Measurements from ENCODE around the gene RECQL5.

RECQL5 gene

GRCh38 chr17:75635610-75636202, 31.2 kb downstream of the RECQL5 start:
- DNase-seq (ENCODE audit: extremely low read depth, low read depth) = no peak
- H3K4me3 ChIP-seq (replicated peaks; ENCODE audit: low read depth, low read length) = no peak overlapping the region
- TF ChIP-seq, protein P1, sequence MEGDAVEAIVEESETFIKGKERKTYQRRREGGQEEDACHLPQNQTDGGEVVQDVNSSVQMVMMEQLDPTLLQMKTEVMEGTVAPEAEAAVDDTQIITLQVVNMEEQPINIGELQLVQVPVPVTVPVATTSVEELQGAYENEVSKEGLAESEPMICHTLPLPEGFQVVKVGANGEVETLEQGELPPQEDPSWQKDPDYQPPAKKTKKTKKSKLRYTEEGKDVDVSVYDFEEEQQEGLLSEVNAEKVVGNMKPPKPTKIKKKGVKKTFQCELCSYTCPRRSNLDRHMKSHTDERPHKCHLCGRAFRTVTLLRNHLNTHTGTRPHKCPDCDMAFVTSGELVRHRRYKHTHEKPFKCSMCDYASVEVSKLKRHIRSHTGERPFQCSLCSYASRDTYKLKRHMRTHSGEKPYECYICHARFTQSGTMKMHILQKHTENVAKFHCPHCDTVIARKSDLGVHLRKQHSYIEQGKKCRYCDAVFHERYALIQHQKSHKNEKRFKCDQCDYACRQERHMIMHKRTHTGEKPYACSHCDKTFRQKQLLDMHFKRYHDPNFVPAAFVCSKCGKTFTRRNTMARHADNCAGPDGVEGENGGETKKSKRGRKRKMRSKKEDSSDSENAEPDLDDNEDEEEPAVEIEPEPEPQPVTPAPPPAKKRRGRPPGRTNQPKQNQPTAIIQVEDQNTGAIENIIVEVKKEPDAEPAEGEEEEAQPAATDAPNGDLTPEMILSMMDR (IDR thresholded peaks at IDR 0.05; ENCODE audit: low read depth, low read length, missing control alignments) = no peak

DNA sequence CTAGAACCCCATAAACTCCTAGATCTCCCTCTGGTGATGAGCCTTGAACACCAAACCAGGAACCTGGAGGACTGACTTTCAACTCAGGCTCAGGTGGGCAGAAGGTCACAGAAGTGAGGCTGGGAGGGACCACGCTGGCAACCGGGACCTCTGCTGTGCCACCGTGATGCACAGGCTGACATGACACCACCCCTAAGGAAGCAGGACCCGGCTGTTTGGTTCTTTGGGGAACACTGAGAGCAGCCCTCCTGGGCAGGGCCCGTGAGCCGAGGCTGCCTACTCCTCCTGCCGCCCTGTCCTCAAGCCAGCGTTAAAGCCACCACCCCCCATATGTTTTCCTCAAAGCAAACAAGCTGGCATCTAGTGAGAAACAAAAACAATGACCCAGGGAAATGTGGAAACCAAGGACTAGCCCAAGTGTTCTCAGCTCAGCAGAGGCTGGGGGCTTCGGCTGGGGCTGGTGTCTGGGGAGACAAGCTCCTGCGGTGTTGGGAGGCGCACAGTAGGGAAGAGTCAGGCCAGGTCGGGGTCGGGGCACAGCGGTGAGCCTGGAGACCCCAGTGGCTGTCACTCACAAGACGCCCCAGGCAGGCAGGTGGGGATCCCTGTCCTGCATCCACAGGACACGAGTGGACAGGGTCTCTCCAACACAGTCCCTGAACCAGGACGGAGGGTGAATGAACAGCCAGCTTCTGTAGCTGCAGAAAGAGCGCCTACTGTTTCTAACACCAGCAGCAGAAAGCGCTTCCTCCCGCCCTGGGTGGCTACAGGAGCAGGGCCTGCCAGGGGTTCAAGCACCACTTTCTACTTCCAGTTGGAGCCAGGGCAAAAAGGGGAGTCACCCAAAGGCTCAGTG, 32.0 kb downstream of the RECQL5 start:
- no peak for DNase-seq (ENCODE audit: extremely low read depth, low read depth)
- TF ChIP-seq, protein P1 (IDR thresholded peaks at IDR 0.05; ENCODE audit: low read depth, low read length, missing control alignments) = no peak
- H3K4me3 ChIP-seq (replicated peaks; ENCODE audit: low read depth, low read length) = no peak overlapping the region

GRCh38 chr17:75634376-75634740, 32.6 kb downstream of the RECQL5 start:
- TF ChIP-seq, protein P1 (IDR thresholded peaks at IDR 0.05; ENCODE audit: low read depth, low read length, missing control alignments) = no peak
- DNase-seq (ENCODE audit: extremely low read depth, low read depth) = no peak
- H3K4me3 ChIP-seq (replicated peaks; ENCODE audit: low read depth, low read length) = no peak overlapping the region

GRCh38 chr17:75633486-75634375, 33.2 kb downstream of the RECQL5 start:
- TF ChIP-seq, protein P1 (IDR thresholded peaks at IDR 0.05; ENCODE audit: low read depth, low read length, missing control alignments) = peak; percentile 78
- peak; percentile 82 for DNase-seq (ENCODE audit: extremely low read depth, low read depth)
- H3K4me3 ChIP-seq (replicated peaks; ENCODE audit: low read depth, low read length) = no peak overlapping the region

GRCh38 chr17:75632863-75633485, 34.0 kb downstream of the RECQL5 start, which contains the start of gene SMIM5:
SMIM5 (plus strand) TSS chr17:75633434; CDS start chr17:75640202, 6,768 bp downstream.
- TF ChIP-seq, protein P1 (IDR thresholded peaks at IDR 0.05; ENCODE audit: low read depth, low read length, missing control alignments) = peak; percentile 96
- no peak within 1 kb of the TSS for H3K4me3 ChIP-seq (replicated peaks; ENCODE audit: low read depth, low read length)
- peak; percentile 56 for DNase-seq (ENCODE audit: extremely low read depth, low read depth)

GRCh38 chr17:75632428-75632827, 34.5 kb downstream of the RECQL5 start:
- TF ChIP-seq, protein P1 (IDR thresholded peaks at IDR 0.05; ENCODE audit: low read depth, low read length, missing control alignments) = no peak
- DNase-seq (ENCODE audit: extremely low read depth, low read depth) = no peak
- no peak overlapping the region for H3K4me3 ChIP-seq (replicated peaks; ENCODE audit: low read depth, low read length)

Data from HFF-Myc (cell line).